Subcutaneous adipose tissue (tissue), 4 donors: ENCODE data around the gene DHRS12. TPM values are rescaled to one million over a fixed set of nuclear protein-coding genes. Genes with fewer than 3 reads are reported as not detected.

ENCODE experiments used
- CTCF ChIP-seq: fragments of 450-650 bp; IDR thresholded peaks from one replicate; pipeline ENCODE4 v1.5.1; 2016; ENCODE audit warnings: low read depth, mild to moderate bottlenecking, control low read depth, antibody characterized with exemption, moderate library complexity
- total RNA-seq, 4 donors: library from RNA; depleted of rRNA; stranded (reverse); fragments of >200 nt; gene quantifications; one replicate each; pipeline ENCODE4 v1.1.0, GENCODE V29; 2016

DHRS12 gene
- total RNA-seq, 4 donors from 2014 or later, result 22.3 to 47.8 (median 29.1) TPM

GRCh38 chr13:51770160-51770559 lies 33.8 kb downstream of the DHRS12 start:
- TF ChIP-seq CTCF, result no peak

DNA sequence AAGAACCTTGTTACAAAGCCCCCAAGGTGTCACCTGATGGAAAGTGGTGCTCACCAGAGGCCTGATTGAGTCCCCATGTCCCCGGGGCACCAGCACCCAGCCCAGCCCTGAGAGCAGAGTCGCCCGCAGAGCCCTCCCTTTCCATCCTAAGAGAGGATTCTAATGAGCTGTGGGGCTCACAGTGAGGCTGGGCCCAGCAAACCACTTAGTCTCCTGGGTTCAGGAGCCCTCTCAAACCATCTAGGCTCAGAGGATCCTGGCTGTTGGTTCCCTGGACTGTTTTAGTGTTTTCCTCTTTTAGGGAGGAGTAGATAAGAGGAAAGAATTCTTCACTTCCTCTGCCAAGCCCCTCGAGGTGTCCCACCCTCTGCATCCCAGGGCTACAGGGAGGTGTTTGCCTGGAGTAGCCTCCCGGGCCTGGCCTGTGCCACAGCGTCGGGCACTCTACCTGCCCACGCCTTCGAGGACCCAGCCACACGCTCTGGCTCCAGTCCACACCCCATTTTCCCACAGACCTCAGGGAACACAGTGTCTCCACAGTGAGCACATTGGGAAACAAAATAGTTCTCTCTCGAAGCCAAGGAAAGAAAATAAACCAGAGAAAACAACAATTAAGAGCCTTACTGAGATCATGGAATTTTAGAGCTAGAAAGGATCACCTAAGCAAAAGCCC lies 34.4 kb downstream of the DHRS12 start:
- TF ChIP-seq CTCF, result no peak

DNA sequence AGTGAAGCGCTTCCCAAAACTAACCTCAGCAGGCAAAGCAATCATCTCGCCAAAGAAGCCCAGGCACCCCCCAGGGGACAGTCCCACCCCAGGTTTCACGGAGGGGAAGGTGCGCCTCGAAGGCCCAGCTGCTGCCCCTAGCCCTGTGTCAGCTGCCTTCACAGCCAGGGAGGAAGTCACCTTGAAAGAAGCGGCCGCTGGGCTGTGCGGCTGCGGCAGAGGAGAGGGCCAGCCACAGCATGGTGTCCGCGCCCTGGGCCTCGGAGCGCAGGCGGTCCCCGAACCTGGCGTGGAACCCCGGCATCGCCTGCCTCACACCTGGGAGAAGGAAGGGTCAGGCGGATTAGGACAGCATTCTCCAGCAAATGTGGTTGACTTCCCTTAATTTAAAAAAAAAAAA lies 35.0 kb downstream of the DHRS12 start:
- no peak for TF ChIP-seq CTCF

GRCh38 chr13:51768378-51768921 lies 35.5 kb downstream of the DHRS12 start:
- TF ChIP-seq CTCF, result no peak

- no peak for TF ChIP-seq CTCF
Observed at GRCh38 chr13:51767100-51767499, 36.9 kb downstream of the DHRS12 start.

- TF ChIP-seq CTCF, result no peak
Observed at GRCh38 chr13:51765142-51765515, 38.8 kb downstream of the DHRS12 start.

DNA sequence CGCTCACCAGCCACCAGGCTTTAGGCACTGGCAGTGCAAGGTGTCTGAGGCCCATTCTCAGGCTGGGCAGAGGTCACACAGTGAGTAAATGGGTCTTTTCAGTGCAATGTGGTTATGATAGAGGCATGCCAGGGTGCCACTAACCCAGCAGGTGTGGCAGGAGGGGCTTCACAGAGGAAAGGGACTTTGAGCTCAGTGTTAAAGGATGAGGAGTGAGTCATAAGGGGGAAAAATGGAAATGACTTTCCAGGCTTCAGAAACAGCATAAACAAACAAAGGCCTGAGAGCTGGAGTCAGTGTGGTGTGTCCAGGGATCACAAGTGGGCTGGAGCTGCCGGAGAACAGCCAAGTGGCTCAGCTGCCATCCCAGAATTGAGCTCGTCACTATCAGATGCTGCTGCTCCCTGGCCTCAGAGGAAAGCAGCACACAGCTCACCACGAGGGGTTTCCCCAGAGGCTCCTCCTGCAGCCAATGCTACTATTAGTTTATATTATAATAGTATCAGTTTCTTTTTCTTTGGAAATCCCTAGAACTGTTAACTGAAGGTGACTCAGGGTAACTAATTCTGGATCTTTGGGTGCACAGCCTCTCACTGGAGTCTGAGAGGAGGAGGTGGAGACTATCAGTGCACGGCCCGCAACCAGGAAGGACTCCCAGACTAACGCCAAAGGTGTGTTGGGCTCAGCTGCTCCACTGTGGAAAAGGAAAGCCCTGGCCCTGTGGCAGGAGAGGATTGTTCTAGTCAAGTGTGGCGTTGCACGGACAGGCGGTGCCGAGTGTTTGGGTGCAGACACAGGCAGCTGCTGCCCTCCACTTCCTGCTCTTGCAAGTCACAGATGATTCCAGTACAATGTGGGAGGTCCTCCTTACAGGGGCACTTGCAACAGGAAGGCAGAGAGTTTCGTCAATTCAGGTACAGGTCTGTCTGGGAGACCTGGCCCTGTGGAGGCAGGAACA lies 39.5 kb downstream of the DHRS12 start:
- no peak for TF ChIP-seq CTCF
